H9 (cell line): ENCODE data around the gene P4HB. TPM values are rescaled to one million over a fixed set of nuclear protein-coding genes. Genes with fewer than 3 reads are reported as not detected.

Experiments
- DNase-seq: peaks from one replicate; pipeline ENCODE4 v3.0.0-alpha.2; 2017
- H2AFZ ChIP-seq: one replicate; pipeline ENCODE4 v1.6.1; 2013; ENCODE audit warnings: mild to moderate bottlenecking, low read length, control low read depth, moderate library complexity
- H2AK5ac ChIP-seq: 2 replicates; pipeline ENCODE4 v1.6.1; 2013; ENCODE audit warnings: low read length, control low read depth, mixed read lengths; ENCODE audit not compliant: insufficient read length
- H2BK120ac ChIP-seq: one replicate; pipeline ENCODE4 v1.6.1; 2013; ENCODE audit warnings: low read depth, mild to moderate bottlenecking, low read length, control low read depth, inconsistent platforms; ENCODE audit not compliant: poor library complexity, severe bottlenecking
- H2BK12ac ChIP-seq: 2 replicates; pipeline ENCODE4 v1.6.1; 2013; ENCODE audit warnings: low read length, control low read depth, mixed read lengths, low read depth; ENCODE audit not compliant: insufficient read length
- H2BK15ac ChIP-seq: 2 replicates; pipeline ENCODE4 v1.6.1; 2013; ENCODE audit warnings: low read depth, low read length, control low read depth
- H2BK20ac ChIP-seq: one replicate; pipeline ENCODE4 v1.6.1; 2013; ENCODE audit warnings: low read depth, mild to moderate bottlenecking, low read length, control low read depth, inconsistent platforms; ENCODE audit not compliant: poor library complexity, severe bottlenecking
- H2BK5ac ChIP-seq: 2 replicates; pipeline ENCODE4 v1.6.1; 2013; ENCODE audit warnings: low read length, control low read depth, mixed read lengths; ENCODE audit not compliant: insufficient read length
- H3K14ac ChIP-seq: 2 replicates; pipeline ENCODE4 v1.6.1; 2013; ENCODE audit warnings: low read length, control low read depth; ENCODE audit not compliant: insufficient read depth
- H3K18ac ChIP-seq: 2 replicates; pipeline ENCODE4 v1.6.1; 2013; ENCODE audit warnings: low read depth, mild to moderate bottlenecking, mixed read lengths, low read length, control low read depth; ENCODE audit not compliant: insufficient read length
- H3K23ac ChIP-seq: 2 replicates; pipeline ENCODE4 v1.6.1; 2013; ENCODE audit warnings: low read length, control low read depth, mixed read lengths, low read depth; ENCODE audit not compliant: insufficient read length
- H3K23me2 ChIP-seq: 2 replicates; pipeline ENCODE4 v1.6.1; 2013; ENCODE audit warnings: low read depth, mild to moderate bottlenecking, mixed read lengths, low read length, control low read depth; ENCODE audit not compliant: insufficient read length, poor library complexity, severe bottlenecking
- H3K27ac ChIP-seq: 2 replicates; pipeline ENCODE4 v1.5.1; 2013; ENCODE audit warnings: low read length, control low read depth, mixed read lengths, low read depth; ENCODE audit not compliant: insufficient read length
- H3K27me3 ChIP-seq: 2 replicates; pipeline ENCODE4 v1.6.1; 2013; ENCODE audit warnings: low read length, control low read depth, inconsistent platforms; ENCODE audit not compliant: insufficient read depth
- H3K4ac ChIP-seq: 2 replicates; pipeline ENCODE4 v1.6.1; 2013; ENCODE audit warnings: low read depth, mild to moderate bottlenecking, control low read depth, inconsistent platforms, low read length, moderate library complexity
- H3K4me1 ChIP-seq: 2 replicates; pipeline ENCODE4 v1.6.1; 2013; ENCODE audit warnings: low read length, control low read depth, inconsistent platforms; ENCODE audit not compliant: insufficient read depth
- H3K4me2 ChIP-seq: 2 replicates; pipeline ENCODE4 v1.6.1; 2013; ENCODE audit warnings: low read length, control low read depth, mixed read lengths; ENCODE audit not compliant: insufficient read length, insufficient read depth
- H3K56ac ChIP-seq: 2 replicates; pipeline ENCODE4 v1.6.1; 2013; ENCODE audit warnings: low read depth, mild to moderate bottlenecking, mixed read lengths, low read length, control low read depth; ENCODE audit not compliant: insufficient read length
- H3K79me1 ChIP-seq: 2 replicates; pipeline ENCODE4 v1.6.1; 2013; ENCODE audit warnings: low read depth, mild to moderate bottlenecking, moderate library complexity, low read length, control low read depth, inconsistent platforms; ENCODE audit not compliant: insufficient read depth, poor library complexity, severe bottlenecking
- H3K79me2 ChIP-seq: 2 replicates; pipeline ENCODE4 v1.6.1; 2013; ENCODE audit warnings: low read length, control low read depth, inconsistent platforms; ENCODE audit not compliant: insufficient read depth
- H3K9ac ChIP-seq: 2 replicates; pipeline ENCODE4 v1.6.1; 2013; ENCODE audit warnings: low read length, control low read depth, mixed read lengths; ENCODE audit not compliant: insufficient read length; ENCODE audit errors: extremely low read depth
- H3K9me3 ChIP-seq: one replicate; pipeline ENCODE4 v1.6.1; 2013; ENCODE audit warnings: low read depth, low read length, inconsistent platforms; ENCODE audit not compliant: control insufficient read depth
- H3T11ph ChIP-seq: one replicate; pipeline ENCODE4 v1.6.1; 2013; ENCODE audit warnings: mild to moderate bottlenecking, low read length, control low read depth, inconsistent platforms
- H4K20me1 ChIP-seq: one replicate; pipeline ENCODE4 v1.6.1; 2013; ENCODE audit not compliant: control insufficient read depth, insufficient read length, insufficient read depth
- H4K5ac ChIP-seq: 2 replicates; pipeline ENCODE4 v1.6.1; 2013; ENCODE audit warnings: low read depth, mild to moderate bottlenecking, mixed read lengths, low read length, control low read depth; ENCODE audit not compliant: insufficient read length
- H4K8ac ChIP-seq: replicated peaks from 2 replicates; pipeline ENCODE4 v1.6.1; 2013; ENCODE audit warnings: low read length, control low read depth, mixed read lengths, low read depth; ENCODE audit not compliant: insufficient read length
- H4K91ac ChIP-seq: 2 replicates; pipeline ENCODE4 v1.6.1; 2013; ENCODE audit warnings: low read depth, mild to moderate bottlenecking, moderate library complexity, mixed read lengths, low read length, control low read depth; ENCODE audit not compliant: insufficient read length
- H3K27ac Mint-ChIP-seq, 3 experiments: 2 replicates in 2 of 3; 3 replicates in 1 of 3; pipeline ENCODE4 v1.8.0; 2020 to 2021; ENCODE audit warnings: mixed read lengths in 3 of 3, mild to moderate bottlenecking in 1 of 3, moderate library complexity in 1 of 3
- H3K27me3 Mint-ChIP-seq: 2 replicates; pipeline ENCODE4 v1.8.0; 2021; ENCODE audit warnings: low read depth, mild to moderate bottlenecking, moderate library complexity, mixed read lengths
- H3K36me3 Mint-ChIP-seq, 3 experiments: 2 replicates in 2 of 3; 3 replicates in 1 of 3; pipeline ENCODE4 v1.8.0; 2020 to 2021; ENCODE audit warnings: low read depth in 3 of 3, mixed read lengths in 3 of 3; ENCODE audit not compliant: insufficient read depth in 1 of 3
- H3K4me1 Mint-ChIP-seq, 2 experiments: 2 replicates each; pipeline ENCODE4 v1.8.0; 2020; ENCODE audit warnings: mixed read lengths in 2 of 2
- H3K4me3 Mint-ChIP-seq, 2 experiments: 2 replicates in 1 of 2; 3 replicates in 1 of 2; pipeline ENCODE4 v1.8.0; 2020 to 2021; ENCODE audit warnings: mild to moderate bottlenecking in 2 of 2, mixed read lengths in 2 of 2, moderate library complexity in 1 of 2
- H3K9me3 Mint-ChIP-seq, 2 experiments: 2 replicates in 1 of 2; 3 replicates in 1 of 2; pipeline ENCODE4 v1.8.0; 2020; ENCODE audit warnings: mild to moderate bottlenecking in 2 of 2, mixed read lengths in 2 of 2, moderate library complexity in 1 of 2
- WGBS: extraction: QIAGEN DNeasy Blood & Tissue Kit; methylation state at CpG from one replicate; pipeline ENCODE4 v1.1.7; 2013; ENCODE audit warnings: missing lambda C conversion rate, low lambda C conversion rate, mixed read lengths; ENCODE audit not compliant: insufficient read length; ENCODE audit errors: extremely low coverage; 5-methylcytosine and 5-hydroxymethylcytosine counted together
- total RNA-seq: library from RNA; stranded (reverse); gene quantifications from 2 replicates; pipeline ENCODE4 v1.2.1, GENCODE V29; 2021
- TF ChIP-seq, protein P1 (sequence below): fragments of 200-600 bp; sonication (generic); conservative IDR thresholded peaks from 3 replicates; pipeline ENCODE4 v1.8.0; 2021; ENCODE audit warnings: antibody characterized with exemption, mild to moderate bottlenecking

Gene P4HB
- total RNA-seq, 1 experiment from 2014 or later = 366 TPM

DNA sequence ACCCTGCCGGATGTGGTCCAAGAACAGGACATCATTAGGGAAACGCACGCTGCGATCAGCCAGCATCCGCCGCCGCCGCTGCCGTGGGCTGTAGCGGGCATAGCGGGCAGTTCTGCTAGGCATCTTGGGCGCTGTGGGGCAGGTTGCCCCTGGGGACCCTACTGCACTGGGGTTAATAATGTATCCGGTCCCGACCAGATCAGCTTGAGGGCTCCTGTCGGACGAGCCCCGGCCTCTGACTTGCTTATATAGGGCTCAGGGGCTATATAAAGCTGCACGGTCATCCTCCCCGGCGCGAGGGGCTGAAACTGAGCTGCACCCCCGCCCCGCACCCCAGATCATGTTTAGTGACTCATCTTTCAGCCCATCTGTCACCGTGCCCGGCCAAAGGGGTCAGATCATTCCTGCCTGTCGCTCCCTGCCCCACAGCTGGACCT lies 25.5 kb downstream of the P4HB start, which contains the start of gene PPP1R27:
Gene PPP1R27, minus strand, starts transcription at position 220 of the 437 bp plus-strand sequence. Its CDS starts 97 bp downstream, at position 123.
- H2BK120ac ChIP-seq = no peak within 1 kb of the TSS
- no peak for DNase-seq
- no peak within 1 kb of the TSS for H3K27ac ChIP-seq
- Mint-ChIP-seq H3K36me3 (peaks cover 0 to 6% (median 0%) of the 10 kb centered on the region in 3 experiments; a peak in 4 of 7 replicates), H3K4me1 (peaks cover 11% of the 10 kb centered on the region in 2 experiments), H3K27me3 (no peaks in the 10 kb centered on the region; the same call in 1 of the 2 replicates), H3K27ac (peak within 1 kb of the TSS; percentile 85 to 96 (median 95); a peak in 4 of 7 replicates), H3K4me3 (peak within 1 kb of the TSS; percentile 87 to 94), H3K9me3 (no peaks in the 10 kb centered on the region)
- H3K9ac ChIP-seq = peak within 1 kb of the TSS; percentile 98
- no peak within 1 kb of the TSS for H3T11ph ChIP-seq
- H3K4me1 ChIP-seq = no peaks in the 10 kb centered on the region; the same call in 1 of the 2 replicates
- peak within 1 kb of the TSS; percentile 75 for H3K4me2 ChIP-seq
- no peak within 1 kb of the TSS for H2AK5ac ChIP-seq
- peak within 1 kb of the TSS; percentile 2; the same call in 1 of the 2 replicates for H3K4ac ChIP-seq
- no peak within 1 kb of the TSS for H2BK5ac ChIP-seq
- H2BK12ac ChIP-seq = no peak within 1 kb of the TSS
- H4K8ac ChIP-seq = no peak within 1 kb of the TSS
- H3K79me2 ChIP-seq = peaks cover 5% of the 10 kb centered on the region; the same call in 1 of the 2 replicates
- peak within 1 kb of the TSS; percentile 96 for H3K18ac ChIP-seq
- H2BK15ac ChIP-seq = no peak within 1 kb of the TSS
- H4K20me1 ChIP-seq = no peaks in the 10 kb centered on the region
- H3K23me2 ChIP-seq = peaks cover 17% of the 10 kb centered on the region
- H3K79me1 ChIP-seq = peaks cover 7% of the 10 kb centered on the region
- H3K56ac ChIP-seq = no peak within 1 kb of the TSS
- no peak within 1 kb of the TSS for H2AFZ ChIP-seq
- H2BK20ac ChIP-seq = no peak within 1 kb of the TSS
- no CpG with 5 or more reads among the region's 26 CpGs for WGBS
- TF ChIP-seq, protein P1, sequence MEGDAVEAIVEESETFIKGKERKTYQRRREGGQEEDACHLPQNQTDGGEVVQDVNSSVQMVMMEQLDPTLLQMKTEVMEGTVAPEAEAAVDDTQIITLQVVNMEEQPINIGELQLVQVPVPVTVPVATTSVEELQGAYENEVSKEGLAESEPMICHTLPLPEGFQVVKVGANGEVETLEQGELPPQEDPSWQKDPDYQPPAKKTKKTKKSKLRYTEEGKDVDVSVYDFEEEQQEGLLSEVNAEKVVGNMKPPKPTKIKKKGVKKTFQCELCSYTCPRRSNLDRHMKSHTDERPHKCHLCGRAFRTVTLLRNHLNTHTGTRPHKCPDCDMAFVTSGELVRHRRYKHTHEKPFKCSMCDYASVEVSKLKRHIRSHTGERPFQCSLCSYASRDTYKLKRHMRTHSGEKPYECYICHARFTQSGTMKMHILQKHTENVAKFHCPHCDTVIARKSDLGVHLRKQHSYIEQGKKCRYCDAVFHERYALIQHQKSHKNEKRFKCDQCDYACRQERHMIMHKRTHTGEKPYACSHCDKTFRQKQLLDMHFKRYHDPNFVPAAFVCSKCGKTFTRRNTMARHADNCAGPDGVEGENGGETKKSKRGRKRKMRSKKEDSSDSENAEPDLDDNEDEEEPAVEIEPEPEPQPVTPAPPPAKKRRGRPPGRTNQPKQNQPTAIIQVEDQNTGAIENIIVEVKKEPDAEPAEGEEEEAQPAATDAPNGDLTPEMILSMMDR = no peak
- H3K27me3 ChIP-seq = no peaks in the 10 kb centered on the region
- no peak within 1 kb of the TSS for H3K14ac ChIP-seq
- H4K91ac ChIP-seq = no peak within 1 kb of the TSS
- no peaks in the 10 kb centered on the region for H3K9me3 ChIP-seq
- H4K5ac ChIP-seq = no peak within 1 kb of the TSS
- H3K23ac ChIP-seq = no peak within 1 kb of the TSS
